GM19452 (cell line): Measurements from ENCODE around the gene GALR2.

Source experiments
- ATAC-seq: cut with Tn5 transposase; IDR thresholded peaks from one replicate; pipeline ENCODE4 v1.9.1; 2021; ENCODE audit not compliant: unreplicated experiment

The GALR2 gene

DNA sequence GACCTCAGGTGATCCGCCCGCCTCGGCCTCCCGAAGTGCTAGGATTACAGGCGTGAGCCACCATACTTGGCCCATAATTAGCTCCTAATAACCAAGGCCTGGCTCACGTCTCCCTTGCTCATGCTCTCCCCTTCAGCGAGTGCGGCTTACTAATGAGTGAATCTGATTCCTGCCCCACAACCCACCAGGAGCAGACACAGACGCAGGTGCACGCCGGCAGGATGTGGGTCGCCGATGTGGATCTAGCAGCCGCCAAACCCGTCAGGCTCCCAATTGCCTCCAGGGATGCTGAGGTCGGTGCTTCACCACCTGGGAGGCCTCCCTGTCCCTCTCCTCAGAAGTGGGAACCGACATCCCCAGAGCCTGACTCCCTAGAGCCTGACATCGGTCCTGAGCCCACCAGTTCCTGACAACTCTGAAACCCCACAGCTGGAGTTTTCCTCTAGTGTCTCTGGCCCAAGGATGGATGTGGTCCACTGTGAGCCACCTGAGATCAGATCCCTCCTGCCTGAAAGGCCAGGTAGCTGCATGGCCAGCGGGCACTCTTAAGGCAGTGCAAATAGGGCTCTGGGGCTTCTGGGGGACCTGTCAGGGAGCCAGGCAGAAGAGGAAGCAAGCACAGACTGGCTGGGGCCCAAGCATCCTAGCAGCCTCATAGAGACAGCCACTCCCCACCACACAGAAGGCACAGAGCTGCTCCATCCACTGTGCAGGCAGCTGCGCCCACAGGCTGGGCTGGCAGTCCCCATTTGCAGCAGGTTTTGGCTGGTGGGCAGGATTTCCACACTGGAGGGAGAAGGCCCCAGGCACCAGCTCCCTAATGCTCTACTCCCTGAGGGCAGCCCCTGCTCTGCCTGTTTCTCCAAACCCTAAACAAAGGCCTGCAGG is 18.2 kb downstream of the GALR2 start:
- ATAC-seq = no peak

DNA sequence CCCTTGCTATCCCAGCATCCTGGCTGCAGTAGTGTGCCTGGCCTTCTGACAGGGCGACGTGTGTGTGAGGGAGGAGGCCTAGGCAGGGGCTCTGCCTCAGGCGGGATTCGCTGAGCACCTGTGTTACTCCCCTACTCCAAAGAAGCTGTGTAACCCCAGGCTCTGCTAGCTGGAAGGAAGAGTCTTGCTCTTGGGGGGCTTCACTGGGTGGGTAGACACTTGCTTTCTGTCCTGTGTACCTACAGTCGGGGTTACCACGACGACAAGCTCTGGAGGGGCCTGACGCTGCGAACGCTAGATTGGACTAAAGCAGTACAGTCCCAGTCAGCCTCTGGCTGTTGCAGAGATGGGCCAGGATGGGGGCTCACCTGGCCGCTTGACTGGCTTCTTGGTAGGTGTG is 19.5 kb downstream of the GALR2 start:
- no peak for ATAC-seq

DNA sequence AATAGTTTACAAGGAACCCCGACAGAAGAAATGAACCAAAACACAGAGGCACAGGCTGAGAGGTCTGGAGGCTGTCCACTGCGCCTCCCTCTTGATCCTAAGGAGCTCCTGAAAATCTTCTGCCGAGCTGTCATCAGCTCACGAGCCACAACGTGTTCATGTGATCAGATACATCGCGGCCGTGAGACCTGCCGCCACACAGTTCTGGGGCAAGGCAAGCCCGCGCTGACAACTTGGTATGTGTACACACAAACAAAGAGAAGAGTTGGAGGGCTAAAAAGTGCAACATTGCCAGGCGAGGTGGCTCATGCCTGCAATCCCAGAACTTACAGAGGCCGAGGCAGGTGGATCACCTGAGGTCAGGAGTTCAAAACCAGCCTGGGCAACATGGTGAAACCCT is 21.4 kb downstream of the GALR2 start:
- ATAC-seq = no peak

DNA sequence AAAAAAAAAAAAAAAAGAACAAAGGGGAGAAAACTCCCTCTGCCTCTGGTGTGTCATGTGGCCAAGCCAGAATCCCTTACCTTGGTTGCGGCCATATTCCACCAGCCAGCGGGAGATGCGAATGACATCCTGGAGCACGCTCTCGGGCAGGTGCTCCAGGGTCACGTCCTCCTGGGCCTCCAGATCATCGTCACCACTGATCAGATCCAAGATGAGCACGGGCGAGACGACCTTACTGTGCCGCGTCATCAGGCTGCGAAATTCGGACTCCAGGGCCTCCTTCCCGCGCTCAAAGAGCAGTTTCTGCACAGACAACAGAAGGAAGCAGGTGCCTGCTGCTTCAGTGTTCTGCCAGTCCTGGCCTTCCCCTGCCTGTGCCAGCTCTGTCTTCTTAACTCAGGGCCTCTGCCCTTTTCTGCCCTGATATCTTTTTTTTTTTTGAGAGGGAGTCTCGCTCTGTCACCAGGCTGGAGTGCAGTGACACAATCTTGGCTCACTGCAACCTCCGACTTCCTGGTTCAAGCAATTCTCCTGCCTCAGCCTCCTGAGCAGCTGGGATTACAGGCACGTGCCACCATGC is 23.2 kb downstream of the GALR2 start:
- ATAC-seq = no peak

DNA sequence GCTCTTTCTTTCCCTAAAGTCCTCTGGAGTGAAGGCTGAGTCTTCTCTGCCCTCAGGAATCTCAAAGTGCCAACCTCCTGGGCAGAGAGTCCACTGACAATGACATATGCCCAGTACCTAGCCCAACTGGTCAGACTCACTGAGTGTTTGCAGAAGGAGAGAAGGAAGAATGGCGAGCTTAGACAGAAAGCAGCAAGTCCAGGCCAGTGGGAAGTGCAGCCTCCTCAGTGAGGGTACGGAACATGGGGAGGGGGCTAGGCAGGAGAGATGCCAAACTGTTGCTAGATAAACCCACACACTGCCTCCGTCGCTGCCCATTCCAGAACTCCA is 28.3 kb downstream of the GALR2 start:
- no peak for ATAC-seq

DNA sequence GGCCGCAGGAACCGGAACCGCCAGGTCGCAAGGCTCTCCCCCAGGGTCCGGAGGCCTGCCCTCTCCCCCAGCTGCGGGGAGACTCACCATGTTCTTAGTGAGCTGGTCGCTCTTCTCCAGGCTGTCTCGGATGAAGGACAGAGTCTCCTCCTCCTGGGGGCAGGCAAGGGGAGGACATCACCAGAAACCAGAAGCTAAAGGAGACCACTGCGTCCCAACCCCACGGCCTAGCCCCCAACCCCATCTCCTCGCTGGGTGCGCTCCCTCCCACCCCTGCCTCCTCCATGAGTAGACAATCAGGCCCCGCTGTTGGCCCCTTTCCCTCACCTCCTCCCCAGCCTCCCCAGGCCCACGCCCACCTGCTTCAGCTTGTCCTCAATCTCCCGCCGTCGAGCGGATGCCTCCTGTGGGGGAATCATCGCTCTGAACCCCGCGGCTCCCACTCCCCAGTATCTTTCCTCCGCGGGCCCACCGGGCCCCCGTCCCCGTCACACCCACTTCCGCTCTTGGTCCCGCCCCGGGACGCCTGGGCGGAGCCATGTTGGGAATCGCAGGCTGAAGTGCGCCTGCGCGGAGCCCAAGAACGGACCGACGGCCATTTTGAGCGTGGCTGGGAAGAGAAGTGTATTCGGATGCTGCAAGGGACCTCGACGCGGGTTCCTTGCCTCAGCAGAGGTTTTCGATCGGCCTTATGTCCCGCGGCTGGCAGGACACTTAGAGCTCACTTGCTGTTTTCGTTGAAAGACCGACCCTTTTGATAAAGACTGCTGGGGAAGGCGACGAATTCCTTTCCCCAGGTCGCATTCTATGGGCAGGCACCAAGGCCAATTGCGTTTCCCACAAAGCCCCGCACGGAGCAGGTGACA is 28.9 kb downstream of the GALR2 start, which contains the start of gene EXOC7:
EXOC7 (minus strand) TSS at position 514 of the 866 bp plus-strand sequence; CDS start at position 419, 95 bp downstream.
- ATAC-seq = peak; percentile 80

DNA sequence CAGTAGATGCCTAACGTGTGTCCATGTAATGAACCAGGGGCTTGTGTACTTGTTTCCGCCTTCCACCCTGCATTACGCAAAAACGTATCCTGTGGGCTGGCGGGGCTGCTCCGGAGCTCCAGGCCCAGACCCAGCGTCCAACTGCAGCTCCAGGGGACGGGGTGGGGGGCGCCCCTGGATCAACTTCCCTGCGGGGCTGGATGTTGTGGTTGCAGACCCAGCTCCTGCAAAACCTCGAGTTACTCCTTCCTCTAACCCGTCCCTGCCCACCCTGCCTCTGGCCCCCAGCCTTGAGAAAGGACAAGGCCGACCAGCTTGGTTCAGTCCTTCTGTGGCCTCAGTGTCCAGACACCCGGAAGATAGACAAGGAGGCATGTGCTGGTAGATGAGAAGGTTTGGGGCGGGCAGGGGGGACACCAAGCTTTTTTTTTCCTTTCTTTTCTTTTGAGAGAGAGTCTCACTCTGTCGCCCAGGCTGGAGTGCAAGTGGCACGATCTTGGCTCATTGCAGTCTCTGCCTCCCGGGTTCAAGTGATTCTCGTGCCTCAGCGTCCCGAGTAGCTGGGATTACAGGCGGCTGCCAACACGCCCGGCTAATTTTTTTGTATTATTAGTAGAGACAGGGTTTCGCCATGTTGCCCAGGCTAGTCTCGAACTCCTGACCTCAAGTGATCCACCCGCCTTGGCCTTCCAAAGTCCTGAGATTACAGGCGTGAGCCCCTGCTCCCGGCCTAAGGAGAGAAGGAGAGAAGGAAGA is 29.7 kb downstream of the GALR2 start:
- ATAC-seq = no peak

DNA sequence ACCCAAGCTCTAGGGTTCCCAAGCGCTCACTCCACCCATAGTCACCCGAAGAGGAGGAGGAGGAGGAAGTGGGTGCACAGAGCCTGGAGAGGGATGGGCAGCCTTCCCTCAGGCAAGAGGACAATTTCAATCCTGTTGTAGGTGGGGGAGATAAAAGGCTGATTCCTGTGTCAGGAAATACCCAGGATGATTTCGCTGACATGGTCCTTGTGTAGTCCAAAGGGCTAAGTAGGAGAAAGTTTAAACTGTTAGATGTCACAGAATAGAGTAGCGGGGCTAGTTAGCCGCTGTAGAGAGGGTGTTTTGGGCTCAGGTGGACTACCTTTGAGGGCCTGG is 30.3 kb downstream of the GALR2 start:
- no peak for ATAC-seq

DNA sequence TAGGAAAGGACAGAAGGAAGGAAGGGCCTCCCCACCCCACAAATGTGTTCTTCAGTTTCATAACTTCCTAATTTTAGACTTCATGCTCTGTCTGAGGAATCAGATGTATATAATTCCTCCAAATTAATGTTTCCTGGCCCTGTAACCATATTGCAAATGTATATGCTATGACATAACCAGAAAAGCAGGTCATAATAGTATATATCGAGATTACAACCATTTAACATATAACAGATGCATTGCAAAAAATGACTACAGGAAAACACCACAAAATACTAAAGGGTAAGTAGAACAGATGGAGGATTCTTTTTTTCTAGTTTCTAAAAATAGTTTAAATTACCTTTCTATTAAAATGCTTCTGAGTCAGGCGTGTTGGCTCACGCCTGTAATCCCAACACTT is 32.1 kb downstream of the GALR2 start:
- ATAC-seq = no peak

DNA sequence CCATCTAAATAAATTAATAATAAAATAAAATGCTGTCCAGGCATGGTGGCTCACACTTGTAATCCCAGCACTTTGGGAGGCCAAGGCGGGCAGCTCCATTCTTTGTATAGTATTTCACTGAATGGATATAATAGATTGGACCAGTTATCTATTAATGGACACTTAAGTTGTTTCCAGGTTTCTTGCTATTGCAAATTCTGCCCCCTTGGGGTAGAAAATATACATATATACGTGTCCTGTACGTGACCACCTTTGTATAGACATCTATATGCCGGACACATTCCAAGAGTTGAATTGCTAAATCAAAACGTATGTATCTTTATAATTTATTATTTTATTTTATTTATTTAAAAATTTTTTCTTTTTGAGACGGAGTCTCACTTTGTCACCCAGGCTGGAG is 32.9 kb downstream of the GALR2 start:
- ATAC-seq = no peak

DNA sequence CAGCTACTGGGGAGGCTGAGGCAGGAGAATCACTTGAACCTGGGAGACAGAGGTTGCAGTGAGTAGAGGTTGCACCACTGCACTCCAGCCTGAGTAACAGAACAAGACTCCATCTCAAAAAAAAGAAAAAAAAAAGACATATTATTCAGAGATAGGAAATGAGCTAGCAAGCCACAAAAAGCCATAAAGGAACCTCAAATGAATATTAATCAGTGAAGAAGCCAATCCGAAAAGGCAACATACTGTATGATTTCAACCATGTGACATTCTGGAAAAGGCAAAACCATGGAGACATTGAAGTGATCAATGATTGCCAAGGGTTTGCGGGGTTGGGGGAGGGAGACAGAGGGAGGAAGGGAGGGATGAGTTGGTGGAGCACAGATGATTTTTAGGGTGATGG is 37.4 kb downstream of the GALR2 start:
- no peak for ATAC-seq

DNA sequence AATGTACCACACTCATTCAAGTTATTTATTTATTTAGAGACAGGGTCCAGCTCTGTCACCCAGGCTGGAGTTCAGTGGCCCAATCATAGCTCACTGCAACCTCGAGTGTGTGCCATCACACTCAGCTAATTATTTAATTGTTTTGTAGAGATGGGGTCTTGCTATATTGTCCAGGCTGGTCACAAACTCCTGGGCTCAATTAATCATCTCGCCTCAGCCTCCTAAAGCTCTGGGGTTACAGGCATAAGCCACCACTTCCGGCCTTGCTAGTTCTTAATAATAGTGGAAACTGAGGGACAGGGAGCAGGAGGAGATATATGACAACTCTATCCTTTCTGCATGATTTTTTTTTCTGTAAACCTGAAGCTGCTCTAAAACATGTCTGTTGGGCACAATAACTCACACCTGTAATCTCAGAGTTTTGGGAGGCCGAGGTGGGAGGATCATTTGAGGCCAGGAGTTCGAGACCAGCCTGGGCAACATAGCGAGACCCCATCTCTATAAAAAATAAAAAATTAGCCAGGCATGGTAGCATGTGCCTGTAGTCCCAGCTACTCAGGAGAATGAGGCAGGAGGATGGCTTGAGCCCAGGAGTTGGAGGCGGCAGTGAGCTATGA is 40.7 kb downstream of the GALR2 start:
- ATAC-seq = no peak

DNA sequence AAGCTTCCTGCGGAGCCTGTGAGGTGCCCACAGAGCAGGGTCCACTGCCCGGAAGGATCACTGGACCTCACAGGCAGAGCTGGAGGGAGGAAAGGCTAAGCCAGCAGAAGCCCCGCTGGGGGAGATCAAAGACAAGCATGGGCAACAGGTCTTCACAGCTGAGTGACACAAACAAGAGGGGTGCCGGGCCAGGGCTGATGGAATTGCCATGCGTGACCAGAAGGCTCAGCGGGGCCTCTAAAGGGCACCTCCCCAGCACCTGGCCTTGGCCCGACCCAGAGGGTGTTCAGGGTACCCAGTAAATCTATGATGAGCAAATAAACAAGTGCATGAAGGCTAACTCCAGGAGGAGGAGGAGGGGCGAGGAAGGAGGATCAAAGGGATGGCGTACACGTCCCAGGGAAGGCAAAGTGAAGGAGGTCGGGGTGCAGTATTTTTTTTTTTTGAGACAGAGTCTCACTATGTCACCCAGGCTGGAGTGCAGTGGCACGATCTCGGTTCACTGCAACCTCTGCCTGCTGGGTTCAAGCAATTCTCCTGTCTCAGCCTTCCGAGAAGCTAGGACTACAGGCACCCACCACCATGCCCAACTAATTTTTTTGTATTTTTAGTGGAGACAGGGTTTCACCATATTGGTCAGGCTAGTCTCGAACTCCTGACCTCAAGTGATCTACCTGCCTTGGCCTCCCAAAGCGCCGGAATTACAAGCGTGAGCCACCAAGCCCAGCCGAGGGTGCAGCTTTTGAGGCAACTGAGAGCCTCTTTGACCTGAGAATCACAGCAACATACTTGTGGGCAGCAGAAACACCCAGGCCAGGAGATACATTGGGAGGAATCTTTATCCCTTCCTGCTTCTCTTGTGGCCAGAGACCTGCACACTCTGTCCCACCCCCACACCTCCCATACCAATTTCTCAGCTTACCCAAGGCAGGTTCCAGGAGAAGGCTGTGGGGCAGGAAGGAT is 45.1 kb downstream of the GALR2 start:
- no peak for ATAC-seq

DNA sequence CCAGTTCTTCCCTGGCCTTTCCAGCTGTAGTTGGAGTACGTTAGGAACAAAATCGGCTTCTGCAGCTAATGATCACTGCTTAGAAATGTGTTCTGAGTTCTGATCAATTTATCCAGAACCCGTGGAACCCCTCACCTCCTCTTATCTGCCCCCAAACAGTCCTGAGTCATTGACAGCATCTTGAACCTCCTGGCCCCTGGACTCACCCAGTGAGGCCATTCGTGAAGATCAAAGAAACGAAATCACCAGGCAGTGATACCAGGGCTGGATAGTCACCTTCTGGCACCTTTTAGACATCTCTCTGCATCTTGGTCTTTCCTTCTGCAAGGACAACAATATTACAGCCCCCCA is 46.1 kb downstream of the GALR2 start:
- no peak for ATAC-seq

DNA sequence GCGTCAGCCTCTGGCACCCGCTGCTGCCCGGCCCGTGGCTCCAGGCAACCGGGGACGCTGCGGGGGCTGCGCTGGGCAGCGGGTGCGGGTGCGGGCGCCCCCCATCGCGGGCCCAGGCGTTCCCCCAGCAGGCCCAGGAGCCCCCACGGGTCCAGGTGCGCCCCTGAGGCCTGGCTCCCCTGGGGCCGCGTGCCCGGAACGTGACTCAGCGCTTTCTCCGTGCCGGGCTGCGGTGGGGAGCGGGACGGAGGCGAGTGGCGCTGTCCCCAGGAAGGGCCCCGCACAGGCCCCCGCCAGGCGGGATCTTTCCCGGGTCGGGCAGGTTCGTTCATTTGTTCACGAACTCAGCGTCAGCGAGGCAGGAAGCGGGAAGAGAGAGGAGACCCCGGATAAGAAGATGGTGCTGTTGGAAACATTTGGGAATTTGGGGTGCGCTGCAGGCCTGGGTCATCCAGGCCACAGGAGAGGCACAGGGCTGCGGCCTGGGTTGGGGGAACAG is 47.4 kb downstream of the GALR2 start:
- no peak for ATAC-seq

DNA sequence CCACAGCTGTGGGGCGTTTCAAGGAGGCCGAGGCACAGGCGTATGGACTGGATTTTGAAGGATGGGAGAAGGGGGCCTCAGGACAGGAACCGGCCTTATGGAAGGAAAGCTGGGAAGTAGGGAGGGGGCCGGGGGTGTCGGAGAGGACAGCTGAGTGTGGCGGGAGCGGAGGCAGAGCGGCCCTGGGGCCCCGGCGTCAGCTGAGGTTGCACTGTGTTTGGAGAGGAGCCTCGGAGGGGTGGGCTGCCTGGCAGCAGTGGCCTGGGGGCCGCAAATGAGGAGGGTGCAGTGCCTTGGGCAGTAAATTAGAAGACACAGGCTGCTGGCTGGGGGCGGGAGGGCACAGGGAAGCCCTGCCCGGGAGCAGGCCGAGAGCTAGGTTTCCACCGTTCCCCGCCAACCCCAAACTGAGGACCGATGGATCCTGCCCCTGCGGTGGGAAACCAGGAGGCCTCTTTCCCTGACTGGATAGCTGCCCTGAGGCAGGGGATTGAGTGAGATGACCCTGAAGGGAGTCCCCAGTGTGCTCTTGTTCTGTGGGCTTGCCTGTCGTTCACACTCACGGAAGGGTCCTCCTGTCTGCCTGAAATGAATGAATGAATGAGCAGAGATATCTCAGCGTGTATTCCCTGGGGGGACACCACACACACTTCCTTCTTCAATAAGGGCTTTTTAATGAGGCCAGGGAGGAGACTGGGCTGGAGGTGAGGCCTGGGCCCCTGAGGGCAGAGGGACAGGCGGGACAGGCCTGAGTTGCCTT is 48.0 kb downstream of the GALR2 start:
- ATAC-seq = no peak

DNA sequence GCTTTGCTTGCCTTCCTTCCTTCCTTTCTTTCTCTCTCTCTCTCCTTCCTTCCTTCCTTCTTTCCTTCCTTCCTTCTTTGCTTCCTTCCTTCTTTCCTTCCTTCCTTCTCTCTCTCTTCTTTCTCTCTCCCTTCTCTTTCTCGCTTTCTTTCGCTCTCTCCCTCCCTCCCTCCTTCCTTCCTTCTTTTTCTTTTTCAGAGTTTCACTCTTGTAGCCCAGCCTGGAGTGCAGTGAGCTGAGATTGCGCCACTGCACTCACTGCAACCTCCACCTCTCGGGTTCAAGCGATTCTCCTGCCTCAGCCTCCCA is 48.6 kb downstream of the GALR2 start:
- no peak for ATAC-seq

DNA sequence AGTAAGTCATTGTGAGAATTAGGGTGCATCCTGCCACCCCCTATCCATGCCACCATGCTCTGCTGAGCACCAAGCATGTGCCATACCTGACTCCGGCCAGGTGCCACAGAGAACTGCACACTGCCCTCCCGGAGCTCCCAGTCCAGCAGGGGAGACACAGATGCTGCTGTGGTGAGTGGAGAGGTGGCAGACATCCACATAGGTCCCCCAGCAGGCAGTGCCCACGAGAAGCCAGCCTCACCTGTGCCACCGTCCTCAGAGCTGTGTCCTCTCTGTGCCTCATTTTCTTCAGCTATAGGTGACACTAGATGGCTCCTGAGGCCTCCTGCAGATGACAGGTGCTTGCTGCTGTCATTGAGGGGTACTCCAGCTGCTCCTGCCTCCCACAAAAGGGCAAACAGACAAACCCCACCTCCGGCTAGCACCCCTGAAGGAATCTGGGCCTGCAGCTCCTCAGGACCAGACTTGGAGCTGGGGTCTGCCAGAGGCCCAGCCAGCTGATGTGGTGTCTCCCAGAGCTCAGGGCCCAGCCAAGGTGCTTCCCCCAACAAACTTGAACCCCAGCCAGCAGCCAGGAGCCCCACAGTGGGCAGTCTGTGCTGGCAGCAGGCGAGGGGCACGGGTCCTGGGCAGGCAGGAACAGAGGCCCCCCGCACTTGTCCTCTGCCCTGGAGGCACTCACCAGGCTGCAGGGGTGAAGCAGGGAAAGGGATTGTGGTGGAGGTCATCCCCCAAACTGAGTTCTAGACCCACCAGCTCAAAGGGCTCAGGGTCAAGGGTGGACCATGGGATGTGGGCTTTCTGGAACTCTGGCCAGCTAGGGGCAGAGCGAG is 49.4 kb downstream of the GALR2 start:
- ATAC-seq = no peak
